ENCODE data around the gene TSHZ1.

DNA sequence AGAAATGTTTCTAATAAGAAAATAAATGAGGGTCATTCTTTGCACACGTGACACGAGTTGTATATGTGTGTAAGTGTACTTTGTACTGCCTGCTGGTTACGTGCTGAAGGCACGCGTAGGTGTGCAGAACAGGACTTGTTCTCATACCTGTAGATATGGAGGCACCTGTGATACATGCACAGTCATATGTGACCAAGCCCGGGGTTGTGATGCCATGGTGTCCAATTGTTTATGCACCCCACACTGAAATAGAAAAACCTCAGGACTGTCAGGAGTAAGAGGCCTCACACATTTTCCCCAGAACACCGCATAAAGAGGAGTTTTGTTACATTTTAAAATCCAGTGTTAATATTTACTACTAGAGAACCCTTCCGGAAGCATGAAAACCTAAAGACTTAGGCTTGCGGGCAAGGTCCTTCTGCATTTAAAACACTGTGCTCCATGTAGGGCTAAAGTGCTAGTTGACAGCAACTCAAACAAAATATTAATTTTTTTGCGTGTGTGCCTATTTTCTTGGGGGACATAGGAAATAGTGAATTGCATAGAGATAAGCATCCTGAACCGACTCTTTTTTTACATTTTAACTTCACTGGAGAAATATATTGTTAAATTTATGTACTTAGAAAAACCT, 9.3 kb downstream of the TSHZ1 start:
- no peak for TF ChIP-seq MXI1 (IDR thresholded peaks at IDR 0.05; ENCODE audit: low read depth, low read length)
- TF ChIP-seq, protein P1, sequence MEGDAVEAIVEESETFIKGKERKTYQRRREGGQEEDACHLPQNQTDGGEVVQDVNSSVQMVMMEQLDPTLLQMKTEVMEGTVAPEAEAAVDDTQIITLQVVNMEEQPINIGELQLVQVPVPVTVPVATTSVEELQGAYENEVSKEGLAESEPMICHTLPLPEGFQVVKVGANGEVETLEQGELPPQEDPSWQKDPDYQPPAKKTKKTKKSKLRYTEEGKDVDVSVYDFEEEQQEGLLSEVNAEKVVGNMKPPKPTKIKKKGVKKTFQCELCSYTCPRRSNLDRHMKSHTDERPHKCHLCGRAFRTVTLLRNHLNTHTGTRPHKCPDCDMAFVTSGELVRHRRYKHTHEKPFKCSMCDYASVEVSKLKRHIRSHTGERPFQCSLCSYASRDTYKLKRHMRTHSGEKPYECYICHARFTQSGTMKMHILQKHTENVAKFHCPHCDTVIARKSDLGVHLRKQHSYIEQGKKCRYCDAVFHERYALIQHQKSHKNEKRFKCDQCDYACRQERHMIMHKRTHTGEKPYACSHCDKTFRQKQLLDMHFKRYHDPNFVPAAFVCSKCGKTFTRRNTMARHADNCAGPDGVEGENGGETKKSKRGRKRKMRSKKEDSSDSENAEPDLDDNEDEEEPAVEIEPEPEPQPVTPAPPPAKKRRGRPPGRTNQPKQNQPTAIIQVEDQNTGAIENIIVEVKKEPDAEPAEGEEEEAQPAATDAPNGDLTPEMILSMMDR (IDR thresholded peaks at IDR 0.05), result no peak
- no peak for TF ChIP-seq JUND (IDR thresholded peaks at IDR 0.05)
- TF ChIP-seq, protein P2, sequence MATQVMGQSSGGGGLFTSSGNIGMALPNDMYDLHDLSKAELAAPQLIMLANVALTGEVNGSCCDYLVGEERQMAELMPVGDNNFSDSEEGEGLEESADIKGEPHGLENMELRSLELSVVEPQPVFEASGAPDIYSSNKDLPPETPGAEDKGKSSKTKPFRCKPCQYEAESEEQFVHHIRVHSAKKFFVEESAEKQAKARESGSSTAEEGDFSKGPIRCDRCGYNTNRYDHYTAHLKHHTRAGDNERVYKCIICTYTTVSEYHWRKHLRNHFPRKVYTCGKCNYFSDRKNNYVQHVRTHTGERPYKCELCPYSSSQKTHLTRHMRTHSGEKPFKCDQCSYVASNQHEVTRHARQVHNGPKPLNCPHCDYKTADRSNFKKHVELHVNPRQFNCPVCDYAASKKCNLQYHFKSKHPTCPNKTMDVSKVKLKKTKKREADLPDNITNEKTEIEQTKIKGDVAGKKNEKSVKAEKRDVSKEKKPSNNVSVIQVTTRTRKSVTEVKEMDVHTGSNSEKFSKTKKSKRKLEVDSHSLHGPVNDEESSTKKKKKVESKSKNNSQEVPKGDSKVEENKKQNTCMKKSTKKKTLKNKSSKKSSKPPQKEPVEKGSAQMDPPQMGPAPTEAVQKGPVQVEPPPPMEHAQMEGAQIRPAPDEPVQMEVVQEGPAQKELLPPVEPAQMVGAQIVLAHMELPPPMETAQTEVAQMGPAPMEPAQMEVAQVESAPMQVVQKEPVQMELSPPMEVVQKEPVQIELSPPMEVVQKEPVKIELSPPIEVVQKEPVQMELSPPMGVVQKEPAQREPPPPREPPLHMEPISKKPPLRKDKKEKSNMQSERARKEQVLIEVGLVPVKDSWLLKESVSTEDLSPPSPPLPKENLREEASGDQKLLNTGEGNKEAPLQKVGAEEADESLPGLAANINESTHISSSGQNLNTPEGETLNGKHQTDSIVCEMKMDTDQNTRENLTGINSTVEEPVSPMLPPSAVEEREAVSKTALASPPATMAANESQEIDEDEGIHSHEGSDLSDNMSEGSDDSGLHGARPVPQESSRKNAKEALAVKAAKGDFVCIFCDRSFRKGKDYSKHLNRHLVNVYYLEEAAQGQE (IDR thresholded peaks at IDR 0.05; ENCODE audit: low read depth, low read length), result no peak
- no peak for TF ChIP-seq EZH2phosphoT487 (IDR thresholded peaks at IDR 0.05; ENCODE audit: borderline replicate concordance, low read depth)

Data from SK-N-SH (cell line).